IMR-90 (cell line): ENCODE data around the gene HTR3C. TPM values are rescaled to one million over a fixed set of nuclear protein-coding genes. Genes with fewer than 3 reads are reported as not detected.

ENCODE experiments used
- ATAC-seq: fragments of 200-7000 bp; cut with Tn5 transposase; 2 replicates; pipeline ENCODE4 v1.9.1; 2020; ENCODE audit warnings: low read depth, mild to moderate bottlenecking, moderate library complexity
- BruUV-seq: library from RNA; stranded (reverse); fragments of 400-500 nt; replicated peaks from 2 replicates; lab custom pipeline; 2021; lab: Mats Ljungman, UMichigan
- CTCF ChIA-PET: fragments of 300-600 bp; formaldehyde crosslinking; extraction: SDS; loops from one replicate; lab custom pipeline; 2021; ENCODE audit warnings: antibody characterized with exemption; lab: Yijun Ruan, JAX
- POLR2A ChIA-PET: fragments of 300-600 bp; sonication (Branson Sonifier 250); formaldehyde crosslinking; loops from one replicate; lab custom pipeline; 2022; ENCODE audit warnings: antibody characterized with exemption; ENCODE audit not compliant: unreplicated experiment; lab: Charles Lee
- DNase-seq: peaks from one replicate; pipeline ENCODE4 v3.0.0; 2013
- H2AFZ ChIP-seq: replicated peaks from 2 replicates; pipeline ENCODE3; 2013; ENCODE audit warnings: low read length, mild to moderate bottlenecking; ENCODE audit not compliant: poor library complexity
- H2AK5ac ChIP-seq: 2 replicates; pipeline ENCODE4 v1.6.1; 2013; ENCODE audit warnings: low read depth, low read length, inconsistent platforms
- H2AK9ac ChIP-seq: replicated peaks from 2 replicates; pipeline ENCODE3; 2013; ENCODE audit warnings: mild to moderate bottlenecking, low read depth, low read length, moderate library complexity; ENCODE audit not compliant: poor library complexity
- H2BK120ac ChIP-seq: 2 replicates; pipeline ENCODE4 v1.6.1; 2013; ENCODE audit warnings: low read depth, low read length, inconsistent platforms
- H2BK15ac ChIP-seq: 3 replicates; pipeline ENCODE4 v1.6.1; 2013; ENCODE audit warnings: low read depth, low read length, inconsistent platforms
- H2BK20ac ChIP-seq: 2 replicates; pipeline ENCODE4 v1.6.1; 2013; ENCODE audit warnings: low read depth, mild to moderate bottlenecking, inconsistent platforms, low read length, moderate library complexity
- H2BK5ac ChIP-seq: 2 replicates; pipeline ENCODE4 v1.6.1; 2013; ENCODE audit warnings: mild to moderate bottlenecking, low read depth, low read length, inconsistent platforms; ENCODE audit not compliant: poor library complexity, severe bottlenecking
- H3K14ac ChIP-seq: replicated peaks from 2 replicates; pipeline ENCODE4 v1.6.1; 2013; ENCODE audit warnings: low read depth, low read length, inconsistent platforms
- H3K18ac ChIP-seq: 2 replicates; pipeline ENCODE4 v1.6.1; 2013; ENCODE audit warnings: low read depth, low read length, control low read depth
- H3K23ac ChIP-seq: 2 replicates; pipeline ENCODE4 v1.6.1; 2013; ENCODE audit warnings: low read depth, low read length, inconsistent platforms
- H3K27ac ChIP-seq: 2 replicates; pipeline ENCODE4 v1.5.1; 2013; ENCODE audit warnings: mild to moderate bottlenecking, control low read depth, low read length; ENCODE audit not compliant: insufficient read depth
- H3K27me3 ChIP-seq: 2 replicates; pipeline ENCODE4 v1.6.1; 2013; ENCODE audit warnings: low read length; ENCODE audit not compliant: control insufficient read depth, insufficient read depth
- H3K36me3 ChIP-seq: 2 replicates; pipeline ENCODE4 v1.6.1; 2013; ENCODE audit warnings: low read length, mixed read lengths; ENCODE audit not compliant: control insufficient read depth, insufficient read depth
- H3K4ac ChIP-seq: 2 replicates; pipeline ENCODE4 v1.6.1; 2013; ENCODE audit warnings: low read depth, low read length, inconsistent platforms
- H3K4me1 ChIP-seq: 2 replicates; pipeline ENCODE4 v1.6.1; 2013; ENCODE audit warnings: low read length, mixed read lengths; ENCODE audit not compliant: control insufficient read depth, insufficient read depth
- H3K4me2 ChIP-seq: 2 replicates; pipeline ENCODE4 v1.6.1; 2013; ENCODE audit warnings: low read depth, mild to moderate bottlenecking, control low read depth, low read length, moderate library complexity
- H3K4me3 ChIP-seq: 2 replicates; pipeline ENCODE4 v1.5.1; 2013; ENCODE audit warnings: low read depth, mild to moderate bottlenecking, control low read depth, low read length, moderate library complexity; ENCODE audit not compliant: insufficient read depth
- H3K56ac ChIP-seq: 2 replicates; pipeline ENCODE4 v1.6.1; 2013; ENCODE audit warnings: low read length, inconsistent platforms; ENCODE audit not compliant: insufficient read depth; ENCODE audit errors: extremely low read depth
- H3K79me1 ChIP-seq, 2 experiments: 2 replicates each; pipeline ENCODE4 v1.6.1; 2013; ENCODE audit warnings: low read length in 2 of 2, inconsistent platforms in 1 of 2, low read depth in 1 of 2
- H3K9ac ChIP-seq: 2 replicates; pipeline ENCODE4 v1.6.1; 2013; ENCODE audit warnings: low read depth, low read length, control low read depth
- H3K9me1 ChIP-seq: 2 replicates; pipeline ENCODE4 v1.6.1; 2013; ENCODE audit warnings: low read length, inconsistent platforms; ENCODE audit not compliant: insufficient read depth
- H3K9me3 ChIP-seq: 2 replicates; pipeline ENCODE4 v1.6.1; 2013; ENCODE audit warnings: low read length; ENCODE audit not compliant: control insufficient read depth, insufficient read depth
- H4K20me1 ChIP-seq: 2 replicates; pipeline ENCODE4 v1.6.1; 2013; ENCODE audit warnings: low read length, inconsistent platforms; ENCODE audit not compliant: insufficient read depth
- H4K5ac ChIP-seq: 2 replicates; pipeline ENCODE4 v1.6.1; 2013; ENCODE audit warnings: mild to moderate bottlenecking, low read depth, low read length, control low read depth
- H4K8ac ChIP-seq, 2 experiments: 2 replicates each; pipeline ENCODE4 v1.6.1; 2013; ENCODE audit warnings: low read depth in 2 of 2, low read length in 2 of 2, control low read depth in 1 of 2, inconsistent platforms in 1 of 2
- H4K91ac ChIP-seq: 2 replicates; pipeline ENCODE4 v1.6.1; 2013; ENCODE audit warnings: low read depth, low read length, inconsistent platforms; ENCODE audit not compliant: insufficient read depth
- NFE2L2 ChIP-seq: fragments of 150-350 bp; IDR thresholded peaks from 2 replicates; pipeline ENCODE4 v1.6.1; 2016; ENCODE audit warnings: low read depth, mild to moderate bottlenecking, low read length
- RFX5 ChIP-seq: IDR thresholded peaks from 2 replicates; pipeline ENCODE4 v1.8.0; 2012; ENCODE audit warnings: low read depth, mild to moderate bottlenecking, low read length, moderate library complexity
- USF2 ChIP-seq: fragments of 150-350 bp; IDR thresholded peaks from 2 replicates; pipeline ENCODE4 v1.6.1; 2017; ENCODE audit warnings: mild to moderate bottlenecking, antibody characterized with exemption, low read length, low read depth
- WGBS, 2 experiments: methylation state at CpG; one replicate each; pipeline versions ENCODE4 v1.1.5 to v1.1.7; 2013; ENCODE audit warnings: missing lambda C conversion rate in 2 of 2; ENCODE audit not compliant: insufficient read length in 1 of 2; ENCODE audit errors: extremely low coverage in 2 of 2; 5-methylcytosine and 5-hydroxymethylcytosine counted together
- dilution Hi-C: fragments of 300-500 bp; cut with HindIII; formaldehyde crosslinking; loops from one replicate; pipeline ENCODE4 v1.14.3; 2018; ENCODE audit warnings: low sequenced_read_pairs; ENCODE audit not compliant: unreplicated experiment
- in situ Hi-C: fragments of 300-500 bp; cut with MboI; formaldehyde crosslinking; loops from 3 replicates; pipeline ENCODE4 v1.14.3; 2019; ENCODE audit warnings: low sequenced_read_pairs, inconsistent platforms, mixed read lengths
- intact Hi-C: fragments of 100-400 bp; cut with micrococcal nuclease; formaldehyde crosslinking; loops from 2 replicates; pipeline ENCODE4 v1.10.0; 2022
- polyA plus RNA-seq, 3 experiments: library from polyadenylated mRNA; depleted of rRNA; stranded (reverse); fragments of >200 nt; gene quantifications; 2 replicates each; pipeline ENCODE4 v1.2.3, GENCODE V29; 2012; ENCODE audit warnings: low replicate concordance in 1 of 3
- total RNA-seq: library from RNA; depleted of rRNA; stranded (reverse); fragments of >200 nt; gene quantifications from 2 replicates; pipeline ENCODE4 v1.2.3, GENCODE V29; 2012

HTR3C gene
- total and polyA plus RNA-seq, 2 of the 4 experiments (the other 2 are of a cell fraction), result not detected

- Histone ChIP-seq H3K9me1 (no peaks in the 10 kb centered on the region), H4K8ac (no peak overlapping the region), H4K5ac (no peak overlapping the region), H3K9me3 (no peaks in the 10 kb centered on the region), H4K20me1 (no peaks in the 10 kb centered on the region), H2AK9ac (no peak overlapping the region), H2AFZ (no peak overlapping the region), H3K56ac (no peak overlapping the region), H3K23ac (no peak overlapping the region), H4K91ac (no peak overlapping the region), H3K4me3 (no peak overlapping the region), H2BK20ac (no peak overlapping the region), H3K4me2 (no peak overlapping the region), H3K4ac (no peak overlapping the region), H2BK15ac (no peak overlapping the region), H3K36me3 (no peaks in the 10 kb centered on the region), H3K27ac (no peak overlapping the region), H3K79me1 (no peaks in the 10 kb centered on the region), H3K18ac (no peak overlapping the region), H2AK5ac (no peak overlapping the region), H3K9ac (no peak overlapping the region), H2BK120ac (no peak overlapping the region), H3K4me1 (no peaks in the 10 kb centered on the region), H2BK5ac (no peak overlapping the region), H3K27me3 (peaks cover 33% of the 10 kb centered on the region), H3K14ac (no peak overlapping the region)
- 86% methylated on average over 1 of the region's 5 CpGs; no CpG with 5 or more reads in 1 of the 2 experiments for WGBS, 2 experiments
- in situ Hi-C loops, result no loop called here
- dilution Hi-C loops, result no loop called here
- intact Hi-C loops, result no loop called here
- ChIA-PET POLR2A (no interaction called here), CTCF (interaction anchor here (1.0 kb wide), 2 partner anchors 18 to 193 kb away, joined by 3 to 4 read pairs; no protein-coding TSS in a partner anchor)
- TF ChIP-seq NFE2L2 (no peak), USF2 (no peak), RFX5 (no peak)
- ATAC-seq (no peak), DNase-seq (no peak)
- BruUV-seq, result no TSS peak
These were observed 13.4 kb upstream of the HTR3C start for GRCh38 chr3:184039414-184039813.
